Measurements from ENCODE around the gene EML4.

- TF ChIP-seq CTCF (optimal IDR thresholded peaks at IDR 0.05 in 1 of 3, IDR thresholded peaks at IDR 0.05 in 1 of 3, conservative IDR thresholded peaks at IDR 0.05 in 1 of 3; ENCODE audit: extremely low read depth in 1 of 3, insufficient read depth in 2 of 3, low read length in 3 of 3) (no peak), EZH2 (IDR thresholded peaks at IDR 0.05; ENCODE audit: low read length) (no peak)
Measured at GRCh38 chr2:42220566-42220965, 51.4 kb downstream of the EML4 start.

All from keratinocyte (primary cell).